Uterus (tissue), 2 donors: ENCODE data around the gene ARHGEF10L.

Experiments used
- CTCF ChIP-seq, 4 experiments: fragments of 200-600 bp in 2 of 4; fragments of 450-650 bp in 2 of 4; sonication (generic) in 2 of 4; IDR thresholded peaks; one replicate each; pipeline ENCODE4 v1.5.1; 2016 to 2019; ENCODE audit warnings: antibody characterized with exemption in 4 of 4, mild to moderate bottlenecking in 2 of 4, moderate library complexity in 1 of 4
- POLR2A ChIP-seq, 2 donors: fragments of 450-650 bp; IDR thresholded peaks; one replicate each; pipeline ENCODE4 v1.6.1; 2016; ENCODE audit warnings: antibody characterized with exemption in 2 of 2, mild to moderate bottlenecking in 1 of 2, moderate library complexity in 1 of 2

GRCh38 chr1:17573518-17574041 lies 34.1 kb downstream of the ARHGEF10L start:
- no peak for TF ChIP-seq POLR2A (IDR thresholded peaks at IDR 0.05)
- TF ChIP-seq CTCF (IDR thresholded peaks at IDR 0.05) = no peak
